Nephron progenitor cell (in vitro differentiated cells): ENCODE data around the gene TPD52L2.

Experiments
- DNase-seq: peaks from one replicate; pipeline ENCODE4 v3.0.0; 2021
- H3K27ac Mint-ChIP-seq: 2 replicates; pipeline ENCODE4 v1.8.0; 2021; ENCODE audit warnings: mild to moderate bottlenecking, moderate library complexity, mixed read lengths
- H3K27me3 Mint-ChIP-seq: 2 replicates; pipeline ENCODE4 v1.8.0; 2021; ENCODE audit warnings: mild to moderate bottlenecking, low read depth, mixed read lengths; ENCODE audit not compliant: poor library complexity
- H3K36me3 Mint-ChIP-seq: 2 replicates; pipeline ENCODE4 v1.8.0; 2021; ENCODE audit warnings: low read depth, mixed read lengths
- H3K4me1 Mint-ChIP-seq: 2 replicates; pipeline ENCODE4 v1.8.0; 2021; ENCODE audit warnings: mixed read lengths
- H3K4me3 Mint-ChIP-seq: 2 replicates; pipeline ENCODE4 v1.8.0; 2021; ENCODE audit warnings: mild to moderate bottlenecking, moderate library complexity, mixed read lengths
- H3K9me3 Mint-ChIP-seq: 2 replicates; pipeline ENCODE4 v1.8.0; 2021; ENCODE audit warnings: mild to moderate bottlenecking, moderate library complexity, mixed read lengths
- CTCF ChIP-seq: fragments of 200-600 bp; sonication (generic); IDR thresholded peaks from 2 replicates; pipeline ENCODE4 v1.5.0; 2021; ENCODE audit warnings: antibody characterized with exemption

Gene TPD52L2

GRCh38 chr20:63823691-63824311 lies 41.3 kb upstream of the TPD52L2 start:
- H3K4me3 Mint-ChIP-seq: peak overlapping the region; percentile 23
- H3K4me1 Mint-ChIP-seq: peaks cover 69% of the 10 kb centered on the region
- H3K27ac Mint-ChIP-seq: peak overlapping the region; percentile 91
- peaks cover 6% of the 10 kb centered on the region for H3K27me3 Mint-ChIP-seq
- TF ChIP-seq CTCF: no peak
- H3K9me3 Mint-ChIP-seq: no peaks in the 10 kb centered on the region
- peaks cover 34% of the 10 kb centered on the region for H3K36me3 Mint-ChIP-seq
- no peak for DNase-seq

GRCh38 chr20:63825331-63826118 lies 39.5 kb upstream of the TPD52L2 start:
- H3K4me3 Mint-ChIP-seq: peak overlapping the region; percentile 29
- peaks cover 69% of the 10 kb centered on the region for H3K4me1 Mint-ChIP-seq
- DNase-seq: no peak
- TF ChIP-seq CTCF: no peak
- peaks cover 16% of the 10 kb centered on the region for H3K27me3 Mint-ChIP-seq
- peaks cover 27% of the 10 kb centered on the region for H3K36me3 Mint-ChIP-seq
- H3K9me3 Mint-ChIP-seq: no peaks in the 10 kb centered on the region
- peak overlapping the region; percentile 78 for H3K27ac Mint-ChIP-seq

GRCh38 chr20:63826753-63827152 lies 38.3 kb upstream of the TPD52L2 start:
- Mint-ChIP-seq H3K4me3 (no peak overlapping the region), H3K27me3 (peaks cover 16% of the 10 kb centered on the region), H3K9me3 (no peaks in the 10 kb centered on the region), H3K4me1 (peaks cover 67% of the 10 kb centered on the region), H3K27ac (no peak overlapping the region), H3K36me3 (peaks cover 25% of the 10 kb centered on the region)
- no peak for TF ChIP-seq CTCF
- no peak for DNase-seq

- Mint-ChIP-seq H3K4me1 (peaks cover 58% of the 10 kb centered on the region), H3K36me3 (peaks cover 15% of the 10 kb centered on the region), H3K27ac (no peak overlapping the region), H3K9me3 (no peaks in the 10 kb centered on the region), H3K4me3 (peak overlapping the region; percentile 96), H3K27me3 (peaks cover 16% of the 10 kb centered on the region)
- TF ChIP-seq CTCF: no peak
- DNase-seq: no peak
Observed at GRCh38 chr20:63828124-63828523, 36.9 kb upstream of the TPD52L2 start.

- H3K9me3 Mint-ChIP-seq: no peaks in the 10 kb centered on the region
- peaks cover 60% of the 10 kb centered on the region for H3K4me1 Mint-ChIP-seq
- no peak overlapping the region for H3K27ac Mint-ChIP-seq
- TF ChIP-seq CTCF: no peak
- peaks cover 16% of the 10 kb centered on the region for H3K27me3 Mint-ChIP-seq
- DNase-seq: no peak
- peak overlapping the region; percentile 96 for H3K4me3 Mint-ChIP-seq
- peaks cover 13% of the 10 kb centered on the region for H3K36me3 Mint-ChIP-seq
Observed at GRCh38 chr20:63828545-63828944, 36.5 kb upstream of the TPD52L2 start.
